Activated T-cell treated with anti-CD3 and anti-CD28 coated beads, Interleukin-2, amount 50 U/mL, for 72 hours (primary cell): ENCODE data around the gene NEUROG2. TPM values are rescaled to one million over a fixed set of nuclear protein-coding genes. Genes with fewer than 3 reads are reported as not detected.
"Not testable (repeated sequence)": the region's sequence is repeated elsewhere in the genome, so short reads cannot be mapped to it uniquely, and the experiment has no call there.

Experiments used
- ATAC-seq, 2 donors: fragments of 150-1000 bp; cut with Tn5 transposase; replicated peaks in 1 of 2; 2 replicates each; pipeline ENCODE4 v1.10.0; 2021; ENCODE audit warnings: moderate library complexity in 2 of 2, mild to moderate bottlenecking in 1 of 2
- DNase-seq, 2 donors: peaks; one replicate each; pipeline ENCODE4 v3.0.0; 2021 to 2022; ENCODE audit warnings: mixed read lengths in 1 of 2
- H3K27ac Mint-ChIP-seq: one replicate; pipeline ENCODE4 v1.8.0; 2022; ENCODE audit warnings: mild to moderate bottlenecking, moderate library complexity, mixed read lengths
- H3K27me3 Mint-ChIP-seq: one replicate; pipeline ENCODE4 v1.8.0; 2022; ENCODE audit warnings: low read depth, mixed read lengths
- H3K36me3 Mint-ChIP-seq, 2 donors: one replicate each; pipeline ENCODE4 v1.8.0; 2022; ENCODE audit warnings: mixed read lengths in 2 of 2, mild to moderate bottlenecking in 1 of 2; ENCODE audit not compliant: insufficient read depth in 2 of 2
- H3K4me1 Mint-ChIP-seq: one replicate; pipeline ENCODE4 v1.8.0; 2022; ENCODE audit warnings: low read depth, mixed read lengths
- H3K4me3 Mint-ChIP-seq, 2 donors: one replicate each; pipeline ENCODE4 v1.8.0; 2022; ENCODE audit warnings: mild to moderate bottlenecking in 2 of 2, mixed read lengths in 2 of 2, moderate library complexity in 2 of 2
- H3K9me3 Mint-ChIP-seq, 2 donors: one replicate each; pipeline ENCODE4 v1.8.0; 2022; ENCODE audit warnings: mixed read lengths in 2 of 2
- total RNA-seq, 2 donors: library from RNA; stranded (reverse); gene quantifications; one replicate each; pipeline ENCODE4 v1.2.3, GENCODE V29; 2022

The NEUROG2 gene
- total RNA-seq, 2 donors from 2014 or later, result 0.23 to 0.26 TPM

GRCh38 chr4:112502871-112503270, 13.1 kb downstream of the NEUROG2 start:
- no peak overlapping the region for H3K27ac Mint-ChIP-seq
- H3K36me3 Mint-ChIP-seq, result peaks cover 0 to under 1% of the 10 kb centered on the region in 2 donors
- DNase-seq, result no peak
- H3K9me3 Mint-ChIP-seq, result no peaks in the 10 kb centered on the region
- no peak for ATAC-seq
- H3K4me1 Mint-ChIP-seq, result no peaks in the 10 kb centered on the region
- no peak overlapping the region for H3K4me3 Mint-ChIP-seq
- peaks cover 58% of the 10 kb centered on the region for H3K27me3 Mint-ChIP-seq

- DNase-seq (no peak), ATAC-seq (no peak)
- H3K27me3 Mint-ChIP-seq, result peaks cover 5% of the 10 kb centered on the region
- no peaks in the 10 kb centered on the region for H3K4me1 Mint-ChIP-seq
- peaks cover 5 to 17% of the 10 kb centered on the region in 2 donors for H3K9me3 Mint-ChIP-seq
- no peak overlapping the region for H3K27ac Mint-ChIP-seq
- no peak overlapping the region for H3K4me3 Mint-ChIP-seq
- H3K36me3 Mint-ChIP-seq, result peaks cover 7 to 12% of the 10 kb centered on the region in 2 donors
Measured at GRCh38 chr4:112492321-112492720, 23.7 kb downstream of the NEUROG2 start.

- Mint-ChIP-seq H3K27me3 (peaks cover 10% of the 10 kb centered on the region), H3K36me3 (peaks cover 7 to 12% of the 10 kb centered on the region in 2 donors), H3K9me3 (peaks cover 5 to 17% of the 10 kb centered on the region in 2 donors)
- DNase-seq, H3K4me1 Mint-ChIP-seq, ATAC-seq, H3K27ac Mint-ChIP-seq, H3K4me3 Mint-ChIP-seq: not testable (repeated sequence)
Measured at GRCh38 chr4:112490808-112491207, 25.2 kb downstream of the NEUROG2 start.

DNA sequence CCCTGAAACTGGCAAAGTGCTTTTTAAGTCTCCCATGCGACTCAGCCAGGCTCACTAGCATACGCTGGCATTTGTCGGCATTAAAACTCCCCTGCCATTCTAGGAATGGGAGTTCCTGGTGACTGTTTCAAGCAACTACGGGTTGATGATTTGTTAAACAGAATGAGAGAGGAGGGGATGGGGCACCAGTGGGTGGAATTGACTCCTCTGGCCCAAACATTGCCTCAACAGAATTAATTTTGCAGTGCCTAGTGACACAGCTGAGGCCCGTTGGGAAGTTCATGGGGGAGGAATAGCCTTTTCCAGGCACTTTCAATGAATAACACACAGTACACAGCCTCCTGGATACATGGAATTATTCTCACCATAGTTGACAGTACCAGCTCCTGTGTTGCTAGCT, 30.1 kb downstream of the NEUROG2 start:
- Mint-ChIP-seq H3K27ac (no peak overlapping the region), H3K9me3 (peaks cover 6 to 16% of the 10 kb centered on the region in 2 donors), H3K4me1 (no peaks in the 10 kb centered on the region), H3K36me3 (peaks cover 6 to 15% of the 10 kb centered on the region in 2 donors), H3K4me3 (no peak overlapping the region), H3K27me3 (peaks cover 10% of the 10 kb centered on the region)
- DNase-seq (no peak), ATAC-seq (no peak)

DNA sequence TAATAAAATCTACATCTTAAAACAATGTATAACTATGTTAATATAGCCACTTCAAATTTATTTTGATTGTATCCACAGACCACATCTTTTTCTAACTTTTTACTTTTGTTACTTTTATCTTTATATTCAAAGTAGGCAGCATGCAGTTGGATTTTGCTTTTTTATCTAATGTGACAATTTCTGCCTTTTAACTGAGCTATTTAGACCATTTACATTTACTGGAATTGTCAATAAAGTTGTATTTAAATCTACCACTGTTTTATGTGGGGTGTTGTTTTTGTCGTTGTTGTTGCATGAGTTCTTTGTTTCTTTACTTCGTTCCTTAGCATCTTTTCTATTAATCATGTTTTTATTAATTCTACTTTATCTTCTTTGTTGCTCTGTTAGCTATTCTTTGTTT, 42.0 kb downstream of the NEUROG2 start:
- Mint-ChIP-seq H3K9me3 (peaks cover 0 to 4% of the 10 kb centered on the region in 2 donors), H3K27me3 (peaks cover 27% of the 10 kb centered on the region), H3K4me1 (no peaks in the 10 kb centered on the region), H3K27ac (no peak overlapping the region), H3K36me3 (peaks cover 0 to 1% of the 10 kb centered on the region in 2 donors), H3K4me3 (no peak overlapping the region)
- DNase-seq, result no peak
- no peak for ATAC-seq

GRCh38 chr4:112472318-112472717, 43.7 kb downstream of the NEUROG2 start:
- Mint-ChIP-seq H3K27ac (no peak overlapping the region), H3K9me3 (no peaks in the 10 kb centered on the region), H3K27me3 (peaks cover 16% of the 10 kb centered on the region), H3K4me1 (no peaks in the 10 kb centered on the region), H3K36me3 (no peaks in the 10 kb centered on the region), H3K4me3 (no peak overlapping the region)
- DNase-seq (no peak), ATAC-seq (no peak)

Other genes starting within 250 kb of the NEUROG2 start
- 10 to 100 TPM; 82.7 to 87.1 TPM for gene TIFA, start 230.3 kb downstream of the NEUROG2 start, total RNA-seq
- 10 to 100 TPM; 61.6 to 64.7 TPM for gene ALPK1, start 218.8 kb downstream of the NEUROG2 start, total RNA-seq
- gene ZGRF1, start 120.7 kb upstream of the NEUROG2 start, total RNA-seq, result 10 to 100 TPM; 52.5 to 58.1 TPM
- gene LARP7, start 121.0 kb upstream of the NEUROG2 start, total RNA-seq, result 10 to 100 TPM; 45.7 to 49.1 TPM